NB4 (cell line): Measurements from ENCODE around the gene PPIA.

Source experiments
- POLR2A ChIP-seq: IDR thresholded peaks from 2 replicates; pipeline ENCODE4 v1.6.1; 2011; ENCODE audit warnings: mild to moderate bottlenecking; ENCODE audit not compliant: insufficient read length; ENCODE audit errors: extremely low read depth
- TF ChIP-seq, protein P1 (sequence below): IDR thresholded peaks from one replicate; pipeline ENCODE4 v1.5.1; 2012; ENCODE audit warnings: low read depth, low read length
- TF ChIP-seq, protein P2 (sequence below): IDR thresholded peaks from 2 replicates; pipeline ENCODE4 v1.6.1; 2011; ENCODE audit warnings: low read depth, low read length

- TF ChIP-seq POLR2A, result no peak
- TF ChIP-seq, protein P1, sequence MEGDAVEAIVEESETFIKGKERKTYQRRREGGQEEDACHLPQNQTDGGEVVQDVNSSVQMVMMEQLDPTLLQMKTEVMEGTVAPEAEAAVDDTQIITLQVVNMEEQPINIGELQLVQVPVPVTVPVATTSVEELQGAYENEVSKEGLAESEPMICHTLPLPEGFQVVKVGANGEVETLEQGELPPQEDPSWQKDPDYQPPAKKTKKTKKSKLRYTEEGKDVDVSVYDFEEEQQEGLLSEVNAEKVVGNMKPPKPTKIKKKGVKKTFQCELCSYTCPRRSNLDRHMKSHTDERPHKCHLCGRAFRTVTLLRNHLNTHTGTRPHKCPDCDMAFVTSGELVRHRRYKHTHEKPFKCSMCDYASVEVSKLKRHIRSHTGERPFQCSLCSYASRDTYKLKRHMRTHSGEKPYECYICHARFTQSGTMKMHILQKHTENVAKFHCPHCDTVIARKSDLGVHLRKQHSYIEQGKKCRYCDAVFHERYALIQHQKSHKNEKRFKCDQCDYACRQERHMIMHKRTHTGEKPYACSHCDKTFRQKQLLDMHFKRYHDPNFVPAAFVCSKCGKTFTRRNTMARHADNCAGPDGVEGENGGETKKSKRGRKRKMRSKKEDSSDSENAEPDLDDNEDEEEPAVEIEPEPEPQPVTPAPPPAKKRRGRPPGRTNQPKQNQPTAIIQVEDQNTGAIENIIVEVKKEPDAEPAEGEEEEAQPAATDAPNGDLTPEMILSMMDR, result no peak
- TF ChIP-seq, protein P2, sequence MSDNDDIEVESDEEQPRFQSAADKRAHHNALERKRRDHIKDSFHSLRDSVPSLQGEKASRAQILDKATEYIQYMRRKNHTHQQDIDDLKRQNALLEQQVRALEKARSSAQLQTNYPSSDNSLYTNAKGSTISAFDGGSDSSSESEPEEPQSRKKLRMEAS, result no peak
These were observed 28.4 kb upstream of the PPIA start for GRCh38 chr7:44767912-44768627.
